Adrenal gland (tissue), 12 donors: ENCODE measurements around the gene GEMIN2. TPM values are rescaled to one million over a fixed set of nuclear protein-coding genes. Genes with fewer than 3 reads are reported as not detected.

Experiments
- DNase-seq, 7 donors: peaks; one replicate each; pipeline ENCODE4 v3.0.0-alpha.2; 2019 to 2020
- H3K27ac ChIP-seq, 5 donors: fragments of 200-600 bp; sonication (generic) in 4 of 5; 1 replicate in 3 of 5; 2 replicates in 2 of 5; pipeline versions ENCODE4 v1.5.1 to v1.8.0; 2016 to 2020; ENCODE audit warnings: mild to moderate bottlenecking in 1 of 5
- H3K27me3 ChIP-seq: fragments of 200-600 bp; 2 replicates; pipeline ENCODE4 v1.8.0; 2021
- H3K36me3 ChIP-seq, 2 donors: fragments of 200-600 bp; replicated peaks in 1 of 2; 1 replicate in 1 of 2; 2 replicates in 1 of 2; pipeline versions ENCODE4 v1.5.1 to v1.8.0; 2018 to 2022
- H3K4me1 ChIP-seq, 2 donors: fragments of 200-600 bp; replicated peaks in 1 of 2; 1 replicate in 1 of 2; 2 replicates in 1 of 2; pipeline versions ENCODE4 v1.5.1 to v1.8.0; 2018 to 2021
- H3K4me3 ChIP-seq, 4 donors: fragments of 200-600 bp; sonication (generic) in 3 of 4; one replicate each; pipeline ENCODE4 v1.5.1; 2016 to 2018
- H3K9me3 ChIP-seq, 3 donors: fragments of 200-600 bp; sonication (generic) in 1 of 3; replicated peaks in 1 of 3; 1 replicate in 2 of 3; 2 replicates in 1 of 3; pipeline versions ENCODE4 v1.5.1 to v1.8.0; 2016 to 2021
- CTCF ChIP-seq, 6 experiments: fragments of 450-650 bp in 4 of 6; fragments of 200-600 bp in 2 of 6; sonication (generic) in 1 of 6; IDR thresholded peaks; 1 replicate in 5 of 6; 2 replicates in 1 of 6; pipeline versions ENCODE4 v1.5.1 to v1.8.0; 2016 to 2021; ENCODE audit warnings: antibody characterized with exemption in 6 of 6, mild to moderate bottlenecking in 2 of 6, moderate library complexity in 1 of 6
- POLR2A ChIP-seq, 2 donors: fragments of 450-650 bp; IDR thresholded peaks; one replicate each; pipeline ENCODE4 v1.6.1; 2017; ENCODE audit warnings: antibody characterized with exemption in 2 of 2, mild to moderate bottlenecking in 2 of 2, moderate library complexity in 1 of 2
- WGBS, 4 donors: extraction: QIAGEN DNeasy Blood & Tissue Kit in 2 of 4; methylation state at CpG; one replicate each; pipeline versions ENCODE4 v1.1.5 to v1.1.7; 2013 to 2017; 5-methylcytosine and 5-hydroxymethylcytosine counted together
- intact Hi-C, 2 donors: fragments of 100-400 bp; cut with DNase I; formaldehyde crosslinking; loops; one replicate each; pipeline versions ENCODE4 v1.14.1 to v1.15.0; 2022 to 2023
- polyA plus RNA-seq, 3 donors: library from polyadenylated mRNA; stranded (reverse); fragments of 200-250 nt in 2 of 3; fragments of 350-450 nt in 1 of 3; fragmentation: Illumina TruSeq in 1 of 3; extraction: RNeasy Lipid Tissue Mini Kit (QIAGEN cat#74804) in 1 of 3; gene quantifications; one replicate each; pipeline ENCODE4 v1.2.3, GENCODE V29; 2013 to 2014
- total RNA-seq, 9 donors: library from RNA; depleted of rRNA in 4 of 9; stranded (reverse); fragments of >200 nt in 4 of 9; fragments of 120-200 nt in 1 of 9; fragmentation: NEBNext Ultra II Directional in 1 of 9; extraction: Animal tissue kit (Norgen Biotek cat#: 25700) in 1 of 9; gene quantifications; one replicate each; pipeline versions ENCODE4 v1.1.0 to v1.2.4, GENCODE V29; 2013 to 2023
- donor health status: healthy with polysubstance abuse.
- donor health status: Bipolar disorder and iron deficiency.
- donor health status: DM: yes; HTN: yes; CAD: no.
- donor health status: DM: no; HTN: no; CAD: no.
- donor health status: DM: no; HTN: no; CAD: no.
- donor health status: DM: yes; HTN: yes; CAD: no.

Gene GEMIN2
- total and polyA plus RNA-seq, 12 donors = 1.1 to 21.2 (median 10.1) TPM

GRCh38 chr14:39174560-39175444 lies 60.7 kb downstream of the GEMIN2 start, which contains the start of gene PNN:
PNN (plus strand) TSS chr14:39175254; CDS start chr14:39175280, 26 bp downstream.
- intact Hi-C loops = loop anchor here in 1 of 2 donors (10.0 kb wide), 1 partner anchor 260 kb away; the partner anchor contains the start of gene FBXO33

GRCh38 chr14:39175445-39176262 lies 61.5 kb downstream of the GEMIN2 start:
- Histone ChIP-seq H3K27ac (peak overlapping the region; percentile 62 to 97 (median 94)), H3K36me3 (peaks cover 0 to 44% of the 10 kb centered on the region in 2 donors), H3K9me3 (no peaks in the 10 kb centered on the region), H3K4me3 (peak overlapping the region; percentile 57 to 89 (median 86)), H3K4me1 (peaks cover 6 to 24% of the 10 kb centered on the region in 2 donors), H3K27me3 (no peaks in the 10 kb centered on the region)
- intact Hi-C loops = loop anchor here in 1 of 2 donors (10.0 kb wide), 1 partner anchor 259 kb away; the partner anchor contains the start of gene FBXO33
- 1 to 3% (median 1%) methylated on average over 9 to 36 of the region's 36 CpGs for WGBS, 4 donors
- no peak for TF ChIP-seq POLR2A (IDR thresholded peaks at IDR 0.05)
- peak in 2 of 7 donors; percentile 47 for DNase-seq

More at GRCh38 chr14:39174560-39175444, 60.7 kb downstream of the GEMIN2 start, which contains the start of gene PNN:
- TF ChIP-seq POLR2A (IDR thresholded peaks at IDR 0.05) (peak; percentile 91 to 98), CTCF (IDR thresholded peaks at IDR 0.05) (peak in 2 of 6 experiments; percentile 7 to 21)
- Histone ChIP-seq H3K4me3 (peak within 1 kb of the TSS; percentile 82 to 89 (median 86)), H3K36me3 (peaks cover 0 to 35% of the 10 kb centered on the region in 2 donors), H3K27me3 (no peaks in the 10 kb centered on the region), H3K9me3 (no peaks in the 10 kb centered on the region), H3K4me1 (peaks cover 6 to 24% of the 10 kb centered on the region in 2 donors), H3K27ac (peak within 1 kb of the TSS; percentile 89 to 97 (median 94))
- peak; percentile 96 to 99 (median 99) for DNase-seq
- WGBS, 4 donors = 0 to 7% (median 5%) methylated on average over 42 to 56 of the region's 56 CpGs

- Histone ChIP-seq H3K4me1 (peaks cover 6 to 20% of the 10 kb centered on the region in 2 donors), H3K4me3 (peak overlapping the region in 1 of 4 donors; percentile 82), H3K27ac (peak overlapping the region in 2 of 5 donors; percentile 96 to 97), H3K9me3 (no peaks in the 10 kb centered on the region), H3K36me3 (peaks cover 0 to 53% of the 10 kb centered on the region in 2 donors), H3K27me3 (no peaks in the 10 kb centered on the region)
- no peak for TF ChIP-seq CTCF (IDR thresholded peaks at IDR 0.05)
- no peak for TF ChIP-seq POLR2A (IDR thresholded peaks at IDR 0.05)
- DNase-seq = no peak
- intact Hi-C loops = loop anchor here in 1 of 2 donors (10.0 kb wide), 1 partner anchor 258 kb away; the partner anchor contains the start of gene FBXO33
- WGBS, 4 donors = 61 to 71% (median 69%) methylated on average over 5 of the region's 5 CpGs
Observed at GRCh38 chr14:39176263-39177167, 62.4 kb downstream of the GEMIN2 start.

- Histone ChIP-seq H3K27ac (no peak overlapping the region), H3K4me1 (peaks cover 6 to 20% of the 10 kb centered on the region in 2 donors), H3K36me3 (peaks cover 0 to 59% of the 10 kb centered on the region in 2 donors), H3K27me3 (no peaks in the 10 kb centered on the region), H3K9me3 (no peaks in the 10 kb centered on the region), H3K4me3 (no peak overlapping the region)
- intact Hi-C loops = loop anchor here in 1 of 2 donors (10.0 kb wide), 1 partner anchor 258 kb away; the partner anchor contains the start of gene FBXO33
- no peak for DNase-seq
- 88 to 96% (median 92%) methylated on average over 9 of the region's 9 CpGs for WGBS, 4 donors
- TF ChIP-seq CTCF (IDR thresholded peaks at IDR 0.05) (no peak), POLR2A (IDR thresholded peaks at IDR 0.05) (no peak)
Observed at GRCh38 chr14:39177168-39177545, 63.0 kb downstream of the GEMIN2 start.
